PFSK-1 (cell line): ENCODE results near the gene ZNF783.

ENCODE experiments used
- FOXP2 ChIP-seq: optimal IDR thresholded peaks from 2 replicates; pipeline ENCODE3; 2011; ENCODE audit warnings: borderline replicate concordance, control low read depth, inconsistent platforms; ENCODE audit not compliant: insufficient read depth; ENCODE audit errors: extremely low read length, extremely low read depth
- POLR2AphosphoS5 ChIP-seq: IDR thresholded peaks from 2 replicates; pipeline ENCODE4 v1.6.1; 2012; ENCODE audit warnings: low read depth, mild to moderate bottlenecking, control low read depth, low read length, moderate library complexity
- REST ChIP-seq, 2 experiments: IDR thresholded peaks; 2 replicates each; pipeline versions ENCODE4 v1.6.1 to v1.8.0; 2011 to 2012; ENCODE audit warnings: low read depth in 2 of 2, low read length in 2 of 2, control low read depth in 1 of 2, inconsistent platforms in 1 of 2, mild to moderate bottlenecking in 1 of 2, moderate library complexity in 1 of 2; ENCODE audit not compliant: insufficient read depth in 1 of 2
- SIN3A ChIP-seq: IDR thresholded peaks from 2 replicates; pipeline ENCODE4 v1.6.1; 2012; ENCODE audit warnings: mild to moderate bottlenecking, low read length, moderate library complexity, borderline replicate concordance; ENCODE audit not compliant: insufficient read depth
- TAF1 ChIP-seq: IDR thresholded peaks from 2 replicates; pipeline ENCODE4 v1.6.1; 2012; ENCODE audit warnings: low read length, control low read depth, borderline replicate concordance; ENCODE audit not compliant: insufficient read depth

The ZNF783 gene

GRCh38 chr7:149320313-149321124 is 58.5 kb downstream of the ZNF783 start:
- no peak for TF ChIP-seq POLR2AphosphoS5
- TF ChIP-seq TAF1: no peak
- TF ChIP-seq FOXP2: no peak
- TF ChIP-seq SIN3A: no peak
- TF ChIP-seq REST (IDR thresholded peaks at IDR 0.05; ENCODE audit: insufficient read depth in 1 of 2, low read depth in 2 of 2, low read length in 2 of 2): no peak

- no peak for TF ChIP-seq TAF1
- TF ChIP-seq FOXP2: no peak
- TF ChIP-seq SIN3A: no peak
- TF ChIP-seq POLR2AphosphoS5: no peak
- TF ChIP-seq REST (IDR thresholded peaks at IDR 0.05; ENCODE audit: insufficient read depth in 1 of 2, low read depth in 2 of 2, low read length in 2 of 2): no peak
Measured at GRCh38 chr7:149321978-149322541, 60.1 kb downstream of the ZNF783 start.

- TF ChIP-seq SIN3A: no peak
Measured at GRCh38 chr7:149322737-149323136, 60.7 kb downstream of the ZNF783 start.

- TF ChIP-seq FOXP2: no peak
- TF ChIP-seq REST (IDR thresholded peaks at IDR 0.05; ENCODE audit: insufficient read depth in 1 of 2, low read depth in 2 of 2, low read length in 2 of 2): no peak
- no peak for TF ChIP-seq TAF1
- no peak for TF ChIP-seq SIN3A
- TF ChIP-seq POLR2AphosphoS5: no peak
Measured at GRCh38 chr7:149325248-149325647, 63.3 kb downstream of the ZNF783 start.

- TF ChIP-seq SIN3A (no peak), TAF1 (no peak), REST (IDR thresholded peaks at IDR 0.05; ENCODE audit: insufficient read depth in 1 of 2, low read depth in 2 of 2, low read length in 2 of 2) (no peak), FOXP2 (no peak), POLR2AphosphoS5 (no peak)
Measured at GRCh38 chr7:149329265-149329664, 67.3 kb downstream of the ZNF783 start.
